ENCODE data around the gene TRAPPC10.
"Not testable (repeated sequence)": the region's sequence is repeated elsewhere in the genome, so short reads cannot be mapped to it uniquely, and the experiment has no call there.

The TRAPPC10 gene

GRCh38 chr21:44094832-44095231, 82.7 kb downstream of the TRAPPC10 start:
- DNase-seq = no peak

GRCh38 chr21:44098507-44098906, 86.4 kb downstream of the TRAPPC10 start:
- not testable (repeated sequence) for DNase-seq

GRCh38 chr21:44098964-44099363, 86.9 kb downstream of the TRAPPC10 start:
- not testable (repeated sequence) for DNase-seq

GRCh38 chr21:44107026-44107501, 95.0 kb downstream of the TRAPPC10 start, which contains the start of gene PWP2:
Gene PWP2 (plus strand): TSS chr21:44107399. CDS start chr21:44107417, 18 bp downstream.
- DNase-seq = not testable (repeated sequence)

GRCh38 chr21:44107589-44107988, 95.5 kb downstream of the TRAPPC10 start:
- DNase-seq = not testable (repeated sequence)

- not testable (repeated sequence) for DNase-seq
Measured at GRCh38 chr21:44113702-44114371, 101.7 kb downstream of the TRAPPC10 start.

GRCh38 chr21:44122131-44122530, 110.0 kb downstream of the TRAPPC10 start:
- DNase-seq = not testable (repeated sequence)

- not testable (repeated sequence) for DNase-seq
Measured at GRCh38 chr21:44127827-44128226, 115.7 kb downstream of the TRAPPC10 start.

GRCh38 chr21:44133715-44134057, 121.6 kb downstream of the TRAPPC10 start:
- not testable (repeated sequence) for DNase-seq

- not testable (repeated sequence) for DNase-seq
Measured at GRCh38 chr21:44134732-44135131, 122.6 kb downstream of the TRAPPC10 start.

GRCh38 chr21:44138039-44138438, 125.9 kb downstream of the TRAPPC10 start:
- not testable (repeated sequence) for DNase-seq

GRCh38 chr21:44139787-44140551, 127.9 kb downstream of the TRAPPC10 start:
- not testable (repeated sequence) for DNase-seq

GRCh38 chr21:44140552-44140932, 128.4 kb downstream of the TRAPPC10 start:
- DNase-seq = not testable (repeated sequence)

GRCh38 chr21:44142470-44142869, 130.4 kb downstream of the TRAPPC10 start:
- not testable (repeated sequence) for DNase-seq

GRCh38 chr21:44143380-44143779, 131.3 kb downstream of the TRAPPC10 start:
- DNase-seq = not testable (repeated sequence)

GRCh38 chr21:44143996-44144395, 131.9 kb downstream of the TRAPPC10 start:
- DNase-seq = not testable (repeated sequence)

- not testable (repeated sequence) for DNase-seq
Measured at GRCh38 chr21:44144784-44145602, 132.9 kb downstream of the TRAPPC10 start.

- not testable (repeated sequence) for DNase-seq
Measured at GRCh38 chr21:44145616-44146015, 133.5 kb downstream of the TRAPPC10 start.

- DNase-seq = not testable (repeated sequence)
Measured at GRCh38 chr21:44147108-44147507, 135.0 kb downstream of the TRAPPC10 start.

GRCh38 chr21:44150255-44150654, 138.1 kb downstream of the TRAPPC10 start:
- not testable (repeated sequence) for DNase-seq

GRCh38 chr21:44153214-44153888, 141.2 kb downstream of the TRAPPC10 start:
- not testable (repeated sequence) for DNase-seq

GRCh38 chr21:44153889-44154228, 141.8 kb downstream of the TRAPPC10 start:
- DNase-seq = not testable (repeated sequence)

Measured in fibroblast of skin of back (primary cell).